ENCODE data around the gene KCND3.

Gene KCND3

DNA sequence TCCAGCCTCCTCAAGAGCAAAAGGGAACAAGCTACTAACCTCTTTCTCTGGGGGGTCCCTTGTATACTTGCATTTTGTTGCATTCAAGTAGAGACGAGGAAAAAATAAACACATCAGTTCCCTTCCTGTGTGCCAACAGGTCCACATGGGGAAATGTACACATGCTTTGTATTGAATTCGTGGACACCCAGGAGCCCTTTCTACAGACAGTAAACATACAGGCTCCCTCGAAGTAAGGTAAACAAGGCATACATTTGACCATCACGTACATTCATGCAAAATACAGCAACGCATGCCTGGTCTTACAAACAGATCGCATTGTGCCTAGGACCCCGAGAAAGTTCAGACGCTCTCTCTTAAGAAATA is 1.1 kb downstream of the KCND3 start:
- DNase-seq, result no peak

DNA sequence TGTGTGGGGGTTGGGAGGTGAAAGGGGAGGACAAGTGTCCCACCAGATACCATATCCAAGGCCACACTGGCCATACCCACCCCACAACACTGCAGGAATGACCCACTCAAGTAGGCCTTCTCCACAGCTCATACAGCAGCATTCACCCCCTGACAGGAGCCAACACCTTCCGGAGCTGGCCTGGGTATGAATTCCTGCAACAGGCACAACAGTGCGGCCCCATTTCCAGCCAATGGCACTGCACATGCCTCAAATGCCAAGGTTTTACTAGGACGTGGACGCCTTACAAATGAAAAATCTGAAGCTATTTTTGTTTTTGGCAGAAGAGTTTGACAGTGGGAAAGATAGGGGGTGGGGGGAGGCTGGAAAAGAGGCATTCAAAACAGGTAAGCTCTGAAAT is 2.0 kb downstream of the KCND3 start:
- DNase-seq, result no peak

DNA sequence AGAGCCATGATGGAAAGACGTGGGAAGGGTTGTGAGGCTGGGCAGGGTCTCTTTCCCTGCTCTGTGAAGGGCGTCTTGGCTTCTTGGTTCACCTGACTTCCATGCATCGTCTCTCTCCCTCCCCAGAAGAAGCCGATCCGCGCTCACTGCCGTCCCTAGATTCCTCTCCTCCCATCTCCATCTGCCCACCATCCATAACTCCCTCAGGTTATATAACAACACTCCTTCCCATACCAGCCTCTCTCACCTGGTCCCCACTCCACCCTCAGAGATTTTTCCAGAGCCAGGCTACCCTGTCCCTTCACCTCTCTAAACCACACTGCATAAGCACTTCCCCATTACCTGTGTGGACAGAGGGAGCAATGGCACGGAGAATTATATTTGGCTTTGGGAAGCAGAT is 6.0 kb downstream of the KCND3 start:
- DNase-seq, result no peak

DNA sequence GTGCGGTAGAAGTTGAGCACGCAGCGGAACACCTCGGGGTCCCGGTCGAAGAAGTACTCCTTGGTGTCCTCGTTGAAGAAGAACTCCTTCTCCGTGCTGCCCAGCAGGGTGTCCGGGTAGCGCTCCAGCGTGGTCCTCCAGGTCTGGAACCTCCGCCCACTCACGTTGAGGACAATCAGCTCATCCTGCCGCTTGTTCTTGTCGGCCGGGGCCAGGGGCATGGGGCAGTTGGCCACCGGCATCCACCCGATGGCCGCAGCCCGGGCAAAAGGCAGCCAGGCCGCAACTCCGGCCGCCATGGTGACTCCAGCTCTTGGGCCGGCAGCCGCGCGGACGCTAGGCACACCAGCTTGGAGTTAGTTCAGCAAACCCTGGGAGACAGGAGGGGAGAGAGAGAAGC is 7.0 kb downstream of the KCND3 start:
- DNase-seq, result no peak

DNA sequence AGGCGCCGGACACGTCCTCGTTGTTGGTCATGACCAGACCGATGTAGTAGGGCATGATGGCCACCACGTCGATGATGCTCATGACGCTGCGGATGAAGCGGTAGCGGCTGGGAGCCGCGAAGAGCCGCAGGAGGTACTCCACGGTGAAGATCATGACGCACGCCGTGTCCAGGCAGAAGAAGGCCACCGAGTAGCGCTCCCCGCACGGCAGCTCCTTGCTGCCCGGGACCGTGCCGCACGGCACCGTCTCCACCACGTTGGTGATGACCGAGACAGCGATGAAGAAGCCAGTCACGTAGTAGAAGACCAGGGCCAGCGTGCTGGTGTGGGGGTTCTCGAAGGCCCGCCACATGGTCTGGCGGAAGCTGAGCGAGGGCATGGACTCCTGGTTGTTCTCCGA is 7.6 kb downstream of the KCND3 start:
- DNase-seq, result no peak

DNA sequence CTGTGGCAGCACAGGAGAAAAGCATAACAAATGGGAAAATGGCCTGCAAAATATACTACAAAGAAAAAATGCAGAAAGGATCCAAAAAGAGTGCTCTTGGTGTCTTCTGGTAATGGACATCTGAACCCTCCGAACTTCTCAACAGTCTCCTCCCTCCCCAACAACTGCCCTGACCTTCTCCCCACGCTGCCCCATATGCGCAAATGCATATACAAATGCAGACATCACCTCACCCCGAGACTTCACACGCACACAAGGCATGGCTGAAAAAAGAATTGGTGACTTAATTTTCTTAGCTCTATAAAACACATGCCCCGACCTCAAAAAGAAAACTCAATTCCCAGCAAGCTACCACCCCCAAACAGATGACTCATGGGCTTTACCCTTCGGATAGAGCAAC is 8.4 kb downstream of the KCND3 start:
- DNase-seq, result no peak

DNA sequence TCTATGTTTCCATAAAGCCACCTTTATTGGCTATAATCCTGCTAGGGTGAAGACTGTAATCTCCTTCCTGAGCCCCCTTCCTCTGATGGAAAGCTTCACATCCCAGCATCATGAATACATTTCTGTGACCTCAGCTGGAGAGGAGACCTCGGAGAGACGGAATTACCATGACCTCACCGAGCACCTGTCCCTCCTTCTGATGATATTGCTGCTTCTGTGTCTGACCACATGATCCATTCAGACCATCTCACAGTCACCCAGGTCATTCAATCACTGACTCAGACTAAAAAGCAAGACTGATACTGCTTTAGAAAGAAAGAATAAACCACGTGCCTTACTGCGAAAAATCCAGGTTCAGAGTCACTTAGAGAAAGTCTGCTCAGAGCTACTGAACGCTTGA is 8.8 kb downstream of the KCND3 start:
- no peak for DNase-seq

DNA sequence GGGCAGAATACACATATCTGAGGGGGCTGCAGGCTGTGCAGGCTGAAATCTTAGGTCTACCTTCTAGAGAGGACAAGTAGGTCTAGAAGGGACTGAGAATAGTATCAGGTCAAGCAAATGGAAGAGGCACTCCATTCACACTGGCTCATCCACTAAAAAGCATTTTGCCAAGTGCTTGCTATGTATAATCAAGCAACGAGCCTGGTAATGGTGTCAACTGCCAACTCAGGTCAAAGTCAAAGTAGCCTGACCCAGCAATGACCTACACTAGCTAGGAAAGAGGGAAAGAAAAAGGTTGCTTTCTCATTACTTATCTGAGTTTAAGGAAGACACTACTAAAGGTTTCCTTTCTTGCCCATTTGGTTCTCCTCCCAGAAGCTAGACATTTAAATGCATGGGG is 10.8 kb downstream of the KCND3 start:
- no peak for DNase-seq

DNA sequence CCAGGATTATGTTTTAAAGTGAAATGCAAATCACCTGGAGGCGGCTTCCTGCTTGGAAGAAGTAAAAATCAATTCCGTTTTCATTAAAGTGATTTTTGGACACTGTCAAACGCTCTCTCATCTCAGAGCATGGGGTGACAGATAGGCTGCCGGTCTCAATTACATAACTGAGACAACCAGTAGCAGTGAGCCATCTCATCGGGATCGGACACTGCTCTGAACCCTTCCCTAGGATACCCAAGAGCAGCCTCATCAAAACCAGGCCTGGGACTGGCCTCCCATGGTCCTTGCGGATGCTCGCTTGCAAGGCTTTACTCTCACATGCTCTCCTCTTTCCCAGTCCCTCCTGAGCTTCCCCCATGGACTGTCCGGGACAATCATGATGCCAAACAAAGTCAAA is 12.1 kb downstream of the KCND3 start:
- DNase-seq, result no peak

DNA sequence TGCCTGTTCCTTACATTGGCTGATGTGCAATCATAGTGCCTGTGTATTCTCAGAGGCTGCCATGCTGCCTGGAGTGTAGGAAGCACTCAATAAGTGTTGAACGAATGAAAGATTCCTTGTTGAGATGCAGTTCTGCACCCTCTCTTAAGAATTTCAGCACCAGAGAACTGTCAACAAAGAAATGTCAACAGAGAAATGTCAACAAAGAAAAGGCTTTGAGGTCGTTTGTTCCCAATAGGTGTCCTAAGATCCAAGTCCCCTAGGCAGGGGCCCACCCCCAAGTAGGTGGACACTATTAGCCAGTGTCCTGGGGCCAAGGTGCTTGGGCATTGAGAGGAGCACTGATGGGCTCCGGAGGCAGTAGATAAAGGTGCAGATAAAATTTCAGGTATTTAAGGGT is 12.6 kb downstream of the KCND3 start:
- DNase-seq, result no peak

DNA sequence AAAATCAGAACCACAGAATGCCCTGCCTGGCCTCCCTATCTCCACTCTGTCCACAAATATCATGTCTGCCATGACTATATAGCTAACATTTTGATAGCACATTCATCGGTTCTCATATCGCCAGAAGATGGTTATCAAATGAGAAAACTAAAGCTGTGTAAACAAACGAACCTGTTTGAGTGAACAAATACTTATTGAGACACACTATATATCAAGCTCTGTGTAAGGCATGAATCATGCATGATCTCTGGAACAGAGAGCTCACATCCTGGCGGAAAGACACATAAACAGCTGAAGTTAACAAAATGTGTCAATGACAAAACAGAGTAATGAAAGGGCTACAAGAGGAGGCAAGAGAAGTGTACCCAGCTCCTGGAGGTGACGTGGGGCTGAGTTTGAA is 13.1 kb downstream of the KCND3 start:
- no peak for DNase-seq

DNA sequence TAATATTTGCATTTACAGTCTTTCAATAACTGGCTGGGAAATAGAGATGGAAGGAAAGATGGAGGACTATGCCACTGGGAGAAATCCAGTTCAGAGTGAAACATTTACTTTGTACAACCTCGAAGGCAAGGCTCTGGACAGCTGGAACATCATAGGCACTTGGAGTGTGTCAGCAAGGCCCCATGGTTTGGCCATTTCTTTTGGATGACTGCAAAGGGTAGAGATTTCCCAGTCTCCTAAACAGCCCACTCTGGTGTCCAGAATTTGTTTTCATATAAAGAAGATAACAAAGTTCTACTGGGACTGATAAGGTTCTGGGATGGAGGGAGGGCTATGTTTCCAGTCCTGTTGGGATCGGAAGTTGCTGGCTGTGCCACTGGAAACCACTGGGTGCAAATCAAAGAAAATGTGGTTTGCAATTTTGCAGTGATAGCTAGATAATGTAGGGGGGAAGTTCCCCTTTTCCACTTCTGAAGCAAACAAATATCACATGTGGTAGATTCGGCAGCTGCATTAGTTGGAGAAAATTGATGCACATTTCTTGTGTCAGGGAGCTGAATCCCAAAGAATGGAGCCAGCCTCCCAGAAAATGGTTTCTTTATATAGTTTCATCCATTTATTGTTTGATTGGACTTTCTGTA is 16.2 kb downstream of the KCND3 start:
- DNase-seq, result no peak

DNA sequence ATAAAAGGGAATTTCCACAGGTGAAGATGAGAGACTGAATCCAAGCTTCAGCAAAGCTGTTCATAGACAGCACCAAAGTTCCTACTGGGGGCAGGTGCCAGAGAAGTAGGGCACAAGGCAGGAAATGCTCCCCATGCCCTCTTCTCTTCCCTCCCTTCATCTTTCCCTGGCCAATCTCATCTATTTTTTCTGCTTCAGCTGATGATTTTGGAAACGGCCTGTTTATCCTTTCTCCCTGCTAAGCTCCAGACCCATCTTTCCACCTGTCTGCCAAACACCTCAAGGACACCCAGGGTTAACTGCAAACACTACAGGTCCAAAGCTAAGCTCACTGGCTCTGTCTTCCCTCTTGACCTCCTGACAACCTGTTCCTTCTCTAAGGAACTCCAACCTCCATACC is 18.1 kb downstream of the KCND3 start:
- DNase-seq, result no peak

DNA sequence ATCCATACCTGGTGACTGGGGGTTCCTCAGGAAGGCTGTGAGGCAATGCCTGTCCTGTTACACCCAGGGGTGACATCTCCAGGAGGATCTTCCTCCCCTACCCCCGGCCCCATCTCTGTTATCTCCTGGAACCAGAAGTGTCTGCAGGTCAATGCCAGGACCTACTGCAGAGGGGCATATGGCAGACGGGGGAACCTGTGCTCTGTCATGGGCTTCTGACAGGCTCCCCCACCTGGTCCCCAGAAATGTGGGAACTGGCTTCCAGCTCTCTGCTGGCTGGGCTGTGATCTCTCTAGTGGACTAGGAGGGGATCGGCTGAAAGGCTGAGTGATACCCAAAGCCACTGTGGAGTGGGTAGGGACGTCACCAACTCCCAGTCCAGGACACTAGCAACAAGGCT is 21.0 kb downstream of the KCND3 start:
- DNase-seq, result no peak

DNA sequence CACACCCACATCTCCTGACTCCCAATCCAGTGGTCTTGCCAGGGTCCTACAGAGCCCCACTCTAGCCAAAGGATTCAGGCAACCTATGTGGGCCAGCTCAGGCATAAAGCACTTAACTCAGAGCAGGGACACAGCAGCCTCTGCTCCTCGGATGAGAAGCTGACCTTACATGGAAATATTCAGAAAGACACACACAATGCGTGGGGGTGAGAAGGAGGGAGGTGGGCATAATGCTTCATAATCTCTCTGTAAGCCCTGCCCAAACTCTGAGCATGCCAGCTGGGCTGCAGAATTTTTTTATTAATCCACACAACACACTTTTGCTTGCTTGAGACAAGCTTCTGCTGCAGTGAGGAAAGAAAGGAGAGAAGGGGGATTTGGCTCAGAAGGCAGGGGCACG is 21.6 kb downstream of the KCND3 start:
- no peak for DNase-seq

DNA sequence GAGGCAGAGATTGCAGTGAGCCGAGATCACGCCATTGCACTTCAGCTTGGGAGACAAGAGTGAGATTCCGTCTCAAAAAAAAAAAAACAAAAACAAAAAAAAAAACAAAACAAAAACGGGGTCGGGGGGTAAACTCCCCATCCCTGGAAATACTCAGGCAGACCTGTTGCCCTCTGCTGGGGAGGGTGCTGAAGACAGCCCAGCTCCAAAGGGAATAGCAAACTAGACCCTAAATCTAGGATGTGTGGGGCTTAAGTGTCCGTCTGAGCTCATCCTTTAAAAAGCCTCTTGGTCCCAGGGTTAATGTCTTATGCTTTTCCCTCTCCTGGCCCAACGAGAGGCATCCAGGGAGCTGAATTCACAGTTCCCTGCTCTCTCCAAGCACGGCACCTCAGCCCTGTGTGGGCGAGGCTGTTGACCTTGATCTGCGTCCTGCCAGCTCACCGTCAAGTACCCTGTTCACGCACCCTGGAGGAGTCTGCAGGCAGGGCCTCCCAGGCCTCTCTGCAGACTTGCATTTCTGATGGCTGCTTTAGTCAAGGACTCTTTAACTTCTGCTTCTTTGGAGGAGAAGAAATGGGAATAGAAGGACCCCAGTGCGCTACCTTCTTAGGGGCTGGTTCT is 22.3 kb downstream of the KCND3 start:
- no peak for DNase-seq

DNA sequence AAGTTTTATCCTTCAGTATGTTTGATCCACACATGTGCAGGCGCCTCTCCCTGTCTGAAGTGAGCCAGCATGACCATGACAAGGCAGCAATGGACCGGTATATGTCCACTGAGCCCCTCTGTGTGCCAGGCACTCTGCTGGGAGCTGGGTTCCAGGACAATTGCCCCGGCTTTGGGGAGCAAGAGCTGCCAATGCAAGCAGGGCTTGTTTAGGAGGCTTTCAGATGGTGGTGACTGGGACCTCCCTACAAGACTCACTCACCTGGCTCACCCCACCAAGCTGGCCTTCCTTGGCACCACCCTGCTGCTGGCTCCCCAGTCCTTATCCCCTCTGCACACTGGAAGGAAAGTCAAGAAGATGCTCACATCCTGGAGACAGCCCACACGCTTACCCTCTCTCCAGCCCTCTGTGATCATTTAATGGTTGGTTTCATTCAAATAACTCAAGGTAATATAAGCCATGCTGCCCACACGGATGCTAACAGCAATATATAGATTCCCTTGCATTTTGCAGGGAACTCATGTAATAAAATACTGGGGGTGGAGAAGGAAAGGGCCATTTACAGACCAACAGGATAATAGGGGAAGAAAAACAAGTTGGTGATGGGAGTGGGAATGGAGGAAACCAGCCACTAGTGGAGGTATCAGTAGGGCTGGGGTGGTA is 23.6 kb downstream of the KCND3 start:
- no peak for DNase-seq

DNA sequence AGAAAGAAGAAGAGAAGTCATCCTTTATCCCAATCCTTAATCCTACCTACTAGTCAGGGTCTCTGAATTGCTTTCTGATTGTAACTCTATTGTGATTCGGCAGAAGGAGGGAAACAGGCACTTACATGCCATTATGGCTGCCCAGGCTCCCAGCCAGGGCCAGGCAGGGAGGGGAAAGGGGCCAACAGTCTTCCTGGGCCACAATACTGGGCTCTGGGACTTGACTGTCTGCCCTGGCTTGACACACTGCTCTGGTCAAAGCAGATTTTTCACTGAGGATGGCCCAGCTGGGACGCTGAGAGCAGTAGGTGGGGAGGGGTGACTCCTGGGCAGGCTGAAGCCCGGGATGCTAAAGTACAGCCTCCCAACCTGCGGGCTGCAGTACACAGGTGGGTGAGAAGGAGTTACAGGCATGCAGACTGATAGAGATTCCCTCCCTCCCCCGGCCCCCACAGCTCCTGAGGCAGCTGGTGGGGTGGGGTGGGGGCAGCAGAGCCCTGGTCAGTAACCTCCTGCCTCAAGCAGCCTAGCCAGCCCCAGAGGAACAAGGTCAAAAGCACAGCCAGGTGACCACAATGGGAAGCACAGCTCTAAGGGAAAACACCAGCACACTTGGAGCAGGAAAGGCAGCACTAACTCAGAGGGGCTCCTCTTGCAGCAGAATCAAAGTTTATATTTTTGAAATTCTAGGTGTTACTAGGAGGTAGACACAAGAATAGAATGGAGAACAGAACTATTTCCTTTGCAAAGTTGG is 25.3 kb downstream of the KCND3 start:
- no peak for DNase-seq

DNA sequence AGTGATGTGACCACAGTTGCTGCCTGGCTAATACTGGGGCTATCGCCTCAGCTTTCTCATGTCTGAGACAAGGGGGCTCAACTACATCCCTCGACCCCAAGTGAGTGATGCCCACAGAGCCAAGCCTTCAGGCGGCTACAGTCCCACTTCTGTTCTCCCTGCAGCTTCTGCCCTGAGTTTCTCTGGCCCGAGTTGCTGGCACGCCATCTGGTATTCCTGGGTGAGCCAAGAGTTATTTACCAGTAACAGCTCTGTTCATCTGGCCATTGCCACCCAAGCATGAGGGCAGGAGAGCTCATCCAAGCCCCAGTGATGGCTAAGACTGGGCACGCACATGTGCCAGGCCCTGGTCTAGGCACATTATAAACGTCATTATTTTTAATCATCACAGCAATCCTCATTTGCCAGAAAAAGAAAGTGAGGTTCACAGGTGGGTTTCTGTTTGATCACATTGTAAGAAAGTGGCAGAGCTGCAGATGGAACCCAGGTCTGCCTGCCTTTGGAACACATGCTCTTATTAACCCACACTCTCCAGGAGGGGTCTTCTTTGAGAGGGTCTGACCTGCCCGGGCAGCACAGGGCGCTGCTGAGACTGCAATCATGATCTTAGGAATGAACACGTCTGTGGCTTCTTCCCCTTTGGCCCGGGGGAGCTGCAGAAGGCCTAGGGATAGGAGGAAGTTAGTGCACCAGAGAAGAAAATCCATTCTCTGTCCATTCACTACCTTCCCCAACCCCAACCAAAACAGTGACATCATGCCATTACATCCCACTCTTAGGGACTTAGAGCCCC is 27.5 kb downstream of the KCND3 start:
- no peak for DNase-seq

DNA sequence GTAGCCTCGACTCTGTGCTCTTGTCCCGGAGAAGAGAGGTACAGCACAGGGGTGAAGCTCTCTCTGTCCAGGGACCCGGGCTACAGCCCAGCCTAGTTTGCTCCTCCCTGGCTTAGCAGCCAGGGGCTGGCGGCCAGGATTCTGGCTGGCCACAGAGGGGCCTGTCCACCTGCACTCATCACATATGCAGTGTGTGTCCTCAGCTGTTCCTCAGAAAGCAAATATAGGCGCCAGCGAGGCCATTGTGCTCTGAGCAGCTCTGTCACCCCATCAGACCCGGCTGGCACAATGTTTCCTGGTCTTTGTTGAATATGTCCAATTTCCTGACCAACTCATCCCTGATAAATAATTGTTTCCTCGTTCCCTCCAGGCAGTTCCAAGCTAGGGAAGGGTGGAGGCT is 28.5 kb downstream of the KCND3 start:
- no peak for DNase-seq

DNA sequence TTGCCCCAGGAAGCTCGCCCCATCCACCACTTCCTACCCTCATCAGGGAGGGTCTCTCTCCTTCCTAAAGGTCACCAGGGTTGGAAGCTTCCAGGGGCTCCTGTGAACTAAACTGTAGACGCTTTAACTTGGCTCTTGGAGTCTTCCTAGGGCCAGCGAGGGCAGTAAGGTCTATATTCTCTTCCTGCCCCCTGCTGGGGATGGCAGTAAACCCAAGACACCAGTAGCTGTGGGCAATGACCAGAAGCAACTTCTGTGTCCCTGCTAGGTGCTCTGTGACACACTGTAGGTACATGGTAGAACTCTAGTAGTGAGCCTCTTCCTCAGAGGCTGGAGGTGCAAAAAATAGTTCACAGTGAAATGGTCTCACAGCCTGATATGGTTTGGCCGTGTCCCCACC is 30.0 kb downstream of the KCND3 start:
- DNase-seq, result no peak

DNA sequence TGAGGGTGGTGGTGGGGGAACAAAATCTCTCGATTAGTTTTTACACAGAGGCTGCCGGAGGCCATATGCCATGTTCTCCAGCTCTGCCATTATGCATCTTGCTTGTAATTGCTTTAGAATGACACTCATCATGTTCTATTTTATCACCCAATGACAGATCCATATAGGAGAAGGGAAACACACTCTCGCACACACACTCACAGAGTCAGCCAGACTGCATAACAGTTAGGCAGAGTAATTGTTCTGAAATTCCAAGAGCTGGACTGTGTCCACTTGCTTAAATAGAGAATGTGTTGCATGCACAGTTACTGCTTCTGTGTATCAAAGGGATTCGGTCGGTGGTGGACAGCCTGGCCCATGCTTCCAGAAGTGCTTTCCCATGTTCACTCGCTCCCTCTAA is 30.6 kb downstream of the KCND3 start:
- DNase-seq, result no peak

DNA sequence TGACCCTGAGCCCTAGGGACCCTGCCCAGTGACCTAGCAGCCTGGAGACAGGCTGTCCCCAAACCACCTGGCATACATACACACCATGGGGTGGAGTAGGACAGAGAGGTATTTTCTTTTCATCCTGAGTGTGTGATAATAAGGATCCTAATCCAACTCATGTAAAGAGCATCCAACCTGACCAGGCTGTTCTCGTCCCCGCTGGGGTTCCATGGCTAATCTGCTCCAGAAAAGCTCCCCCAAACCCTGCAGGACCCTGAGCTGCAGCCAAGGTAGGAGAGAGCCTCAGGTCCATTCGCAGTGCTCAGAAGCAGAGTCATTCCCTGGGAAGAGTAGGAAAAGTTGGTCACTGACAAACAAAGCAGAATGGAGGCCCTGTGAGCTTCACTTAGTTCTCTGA is 31.4 kb downstream of the KCND3 start:
- no peak for DNase-seq
